Suppressor macrophage (primary cell): Measurements from ENCODE around the gene RNF220.

ENCODE experiments used
- DNase-seq, 4 experiments: peaks; one replicate each; pipeline ENCODE4 v3.0.0-alpha.2; 2020 to 2022

RNF220 gene

GRCh38 chr1:44590475-44590874 is 185.4 kb downstream of the RNF220 start:
- no peak for DNase-seq

DNA sequence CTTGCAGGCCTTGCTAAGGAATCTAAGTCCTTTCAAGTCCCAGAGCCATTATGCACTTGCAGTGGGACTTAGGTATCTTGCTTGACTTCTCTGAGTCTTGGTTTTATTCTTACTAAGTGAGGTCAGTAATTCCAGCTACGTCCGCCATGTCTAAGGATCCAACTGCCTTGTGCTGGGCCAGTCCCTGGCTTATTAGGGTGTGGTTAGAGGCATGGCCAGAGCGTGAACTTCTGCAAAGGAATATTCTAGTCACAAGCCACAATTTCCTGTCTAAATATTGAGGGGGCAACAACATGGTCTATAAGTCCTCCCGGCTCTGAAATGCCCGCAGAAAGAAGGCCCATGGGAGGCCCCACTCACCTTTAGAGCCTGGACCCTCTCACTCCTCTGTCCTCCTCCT is 186.3 kb downstream of the RNF220 start:
- DNase-seq: peak; percentile 25 to 46 (median 37)

GRCh38 chr1:44592208-44593145 is 187.4 kb downstream of the RNF220 start:
- peak in 2 of 4 experiments; percentile 25 to 27 for DNase-seq

DNA sequence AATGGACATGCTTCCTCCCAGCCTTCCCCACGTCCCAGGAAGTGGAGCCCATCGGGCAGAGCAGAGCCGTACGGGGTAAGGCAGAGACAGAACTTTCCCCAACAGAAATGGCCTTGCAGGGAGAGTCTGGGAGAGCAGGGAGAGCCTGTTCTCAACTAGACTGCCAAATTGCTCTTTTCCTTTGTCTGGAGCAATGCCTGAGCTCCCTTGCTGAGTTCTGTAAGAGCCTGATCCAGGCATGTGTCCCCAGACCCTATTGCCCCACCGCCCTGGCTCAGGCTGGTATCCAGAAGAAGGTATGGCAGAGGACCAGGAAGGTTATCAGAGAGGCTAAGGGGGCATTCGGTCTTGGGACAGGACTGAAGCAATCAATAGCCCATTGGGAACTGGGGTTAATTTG is 189.3 kb downstream of the RNF220 start:
- no peak for DNase-seq

DNA sequence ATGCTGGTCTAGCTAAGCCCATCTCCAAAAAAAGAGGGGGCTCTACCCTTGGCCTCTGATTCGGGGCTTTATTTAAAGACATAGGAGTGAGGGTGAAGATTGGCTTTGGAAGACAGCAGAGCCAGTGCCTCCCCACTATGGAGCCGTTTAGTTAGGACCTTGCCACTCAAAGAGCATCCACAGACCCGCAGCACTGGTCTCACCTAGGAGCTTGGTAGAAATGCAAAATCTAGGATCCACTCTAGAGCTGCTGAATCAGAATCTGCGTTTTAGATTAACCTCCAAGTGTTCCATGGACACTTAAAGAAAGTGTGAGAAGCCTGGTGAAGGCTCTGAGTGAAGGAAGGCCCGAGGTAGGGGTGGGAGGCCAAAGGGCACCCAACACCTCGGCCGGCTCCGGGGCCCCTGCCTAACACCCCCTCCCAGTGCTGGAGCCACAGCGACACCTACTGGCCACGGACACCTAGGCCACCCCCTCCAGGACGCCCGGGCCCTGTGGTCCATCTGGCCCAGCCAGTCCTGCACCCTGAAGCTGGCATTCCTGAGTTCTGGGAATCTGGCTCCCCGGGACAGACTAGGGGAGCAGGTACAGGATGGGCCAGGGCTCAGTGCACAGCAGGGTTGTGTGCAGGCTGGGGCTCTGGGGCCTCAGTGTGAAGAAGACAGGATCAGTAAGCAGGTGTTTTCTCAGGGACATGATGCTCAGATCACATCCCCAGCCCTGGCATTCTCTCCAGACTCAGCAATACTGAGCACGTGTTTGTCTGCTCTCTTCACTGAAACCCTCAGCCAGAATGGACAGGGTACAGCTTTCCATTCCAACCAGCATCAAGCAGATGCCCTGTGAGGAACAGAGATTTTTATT is 190.0 kb downstream of the RNF220 start:
- DNase-seq: peak; percentile 77 to 92 (median 88)

DNA sequence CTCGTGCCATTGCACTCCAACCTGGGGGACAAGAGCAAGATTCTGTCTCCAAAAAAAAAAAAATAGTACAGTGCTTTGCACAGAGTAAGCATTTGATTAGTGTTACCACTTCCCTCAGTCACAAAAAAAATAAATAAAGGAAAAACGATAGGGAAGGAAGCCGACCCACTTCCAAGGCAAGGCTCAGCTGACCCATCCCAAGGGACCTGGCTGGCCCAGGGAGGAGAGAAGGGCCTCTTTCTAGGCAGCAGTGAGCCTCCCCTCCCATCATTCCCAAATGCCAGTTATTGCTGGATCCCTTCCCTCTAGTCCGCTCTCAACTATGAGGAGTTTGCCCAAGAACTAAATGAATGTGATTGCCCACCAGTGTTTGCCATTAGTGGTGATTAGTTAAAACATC is 191.5 kb downstream of the RNF220 start:
- DNase-seq: no peak

DNA sequence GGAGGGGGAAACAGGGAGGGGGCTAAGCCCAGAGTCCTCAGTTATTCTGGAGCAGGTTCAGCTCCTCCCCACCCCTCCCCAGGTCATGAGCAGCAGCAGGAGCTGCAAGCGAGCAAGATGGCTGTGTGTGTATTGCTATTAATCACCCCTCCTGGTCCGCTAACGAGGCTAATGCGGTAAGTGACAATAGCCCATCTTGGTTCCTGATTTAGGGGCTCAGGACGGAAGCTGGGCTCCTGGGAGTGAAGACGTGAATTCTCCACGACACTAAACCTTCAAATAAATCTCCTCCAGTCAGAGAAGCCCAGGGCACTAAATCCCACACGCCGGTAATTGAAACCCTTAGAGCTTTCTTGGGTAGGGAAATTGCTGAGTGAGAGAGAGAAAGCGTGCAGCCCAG is 193.1 kb downstream of the RNF220 start:
- DNase-seq: no peak

- no peak for DNase-seq
Observed at GRCh38 chr1:44602634-44603628, 197.9 kb downstream of the RNF220 start.

- DNase-seq: no peak
Observed at GRCh38 chr1:44603718-44604117, 198.7 kb downstream of the RNF220 start.

DNA sequence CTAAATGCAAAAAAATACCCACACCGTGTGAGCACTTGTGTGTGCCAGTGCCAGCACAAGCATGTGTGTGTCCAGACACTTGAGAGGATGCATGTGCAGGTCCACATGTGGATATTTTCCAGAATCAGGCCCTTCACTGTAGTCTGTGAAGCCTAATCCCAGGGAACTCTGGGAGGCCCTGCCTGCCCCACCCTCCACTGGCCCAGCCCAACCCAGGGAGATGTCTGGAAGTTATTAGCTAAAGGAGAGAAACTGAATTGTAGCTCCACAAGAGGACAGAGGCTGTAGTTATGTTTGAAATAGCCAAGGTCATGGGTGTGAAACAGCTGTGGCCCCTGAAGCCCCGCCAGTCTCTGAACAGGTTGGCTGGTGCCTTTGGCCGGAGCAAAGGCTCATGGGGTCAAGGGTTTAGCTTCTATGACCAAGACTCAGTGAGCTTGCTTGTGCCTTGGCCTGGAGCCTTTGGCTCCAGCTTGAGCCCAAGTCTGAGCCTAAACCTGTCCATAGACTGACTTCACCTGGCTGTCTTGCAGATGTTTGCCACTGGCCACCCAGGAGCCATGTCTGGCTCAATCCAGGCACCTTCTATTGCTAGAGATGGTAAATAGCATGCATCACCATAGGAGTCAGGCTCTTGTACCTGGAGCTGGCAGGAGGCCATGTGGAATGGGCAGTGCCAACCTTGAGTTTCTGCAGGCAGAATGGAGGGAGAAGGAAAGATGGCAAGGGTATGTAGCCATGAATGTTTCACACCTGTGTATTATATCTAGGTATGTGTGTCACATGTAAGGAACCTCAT is 199.3 kb downstream of the RNF220 start:
- DNase-seq: no peak

GRCh38 chr1:44605914-44606615 is 201.0 kb downstream of the RNF220 start:
- no peak for DNase-seq

- no peak for DNase-seq
Observed at GRCh38 chr1:44606701-44607281, 201.7 kb downstream of the RNF220 start.

- DNase-seq: no peak
Observed at GRCh38 chr1:44608141-44608540, 203.1 kb downstream of the RNF220 start.

GRCh38 chr1:44609412-44609767 is 204.3 kb downstream of the RNF220 start:
- DNase-seq: peak in 2 of 4 experiments; percentile 29 to 39

GRCh38 chr1:44609768-44610526 is 204.9 kb downstream of the RNF220 start:
- no peak for DNase-seq

- DNase-seq: no peak
Observed at GRCh38 chr1:44610527-44611148, 205.6 kb downstream of the RNF220 start.

- no peak for DNase-seq
Observed at GRCh38 chr1:44611419-44611818, 206.4 kb downstream of the RNF220 start.

GRCh38 chr1:44611866-44612265 is 206.8 kb downstream of the RNF220 start:
- no peak for DNase-seq

DNA sequence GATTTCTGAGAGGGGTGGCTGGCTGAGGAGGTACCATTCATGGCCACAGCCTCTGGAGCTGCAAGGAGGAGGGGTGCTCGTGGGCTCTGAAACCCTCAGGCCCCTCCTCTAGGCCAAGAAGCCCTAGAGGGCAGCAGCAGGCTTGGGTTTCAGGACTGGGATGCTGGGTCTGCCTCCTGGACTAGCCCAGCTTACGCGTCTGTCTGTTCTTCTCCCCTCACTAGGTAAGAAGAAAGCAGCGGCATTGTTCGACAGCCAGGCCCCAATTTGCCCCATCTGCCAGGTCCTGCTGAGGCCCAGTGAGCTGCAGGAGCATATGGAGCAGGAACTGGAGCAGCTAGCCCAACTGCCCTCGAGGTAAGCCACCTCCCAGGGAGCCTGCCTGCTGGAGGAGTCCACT is 208.9 kb downstream of the RNF220 start:
- DNase-seq: no peak
